HG02623 (cell line): ENCODE data around the gene PFKFB4.
A peak's percentile ranks its signal among the peaks of the same experiment; 100 is the strongest.

Source experiments
- ATAC-seq: cut with Tn5 transposase; IDR thresholded peaks from one replicate; pipeline ENCODE4 v1.9.1; 2021; ENCODE audit warnings: moderate library complexity; ENCODE audit not compliant: unreplicated experiment

PFKFB4 gene

DNA sequence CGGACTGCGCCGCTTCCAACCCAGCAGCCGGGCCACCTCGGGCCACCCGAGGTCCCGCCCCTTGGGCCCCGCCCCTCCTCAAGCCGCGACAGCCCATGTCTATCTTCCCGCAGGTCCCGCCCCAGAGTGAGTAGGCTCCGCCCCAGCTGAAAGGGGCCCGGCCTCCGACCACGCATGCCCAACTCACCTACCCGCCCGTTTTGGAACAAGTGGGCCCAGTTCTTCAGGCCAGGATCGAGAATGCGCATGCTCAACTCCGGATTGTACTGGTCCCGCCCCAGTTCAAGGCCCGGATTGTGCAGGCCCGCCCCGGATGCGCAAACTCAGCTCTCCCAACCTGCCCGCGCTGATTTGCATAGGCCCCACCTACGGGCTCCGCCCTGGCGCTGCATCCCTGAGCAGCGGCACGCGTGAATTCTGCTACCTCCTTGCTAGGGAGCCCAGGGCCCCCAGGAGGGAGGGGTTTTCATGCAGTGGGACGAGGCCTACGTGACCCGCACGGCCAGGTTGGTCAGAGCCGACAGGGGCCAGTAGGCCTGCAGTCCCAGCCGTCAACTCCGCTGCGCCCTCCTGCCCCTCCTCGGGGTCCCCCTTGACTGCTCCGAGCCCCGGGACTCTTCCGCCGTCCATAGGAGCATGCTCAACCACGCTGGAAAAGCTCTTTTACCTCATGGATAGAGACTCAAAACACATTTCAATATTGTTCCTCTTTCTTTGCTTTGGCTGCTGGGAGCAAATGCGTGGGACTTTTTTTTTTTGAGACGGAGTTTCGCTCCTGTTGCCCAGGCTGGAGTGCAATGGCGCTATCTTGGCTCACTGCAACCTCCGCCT, at the start of gene PFKFB4:
Gene PFKFB4, minus strand, starts transcription at position 8 of the 831 bp plus-strand sequence. CDS start 26 bp downstream, outside the sequence.
- peak; percentile 72 for ATAC-seq

DNA sequence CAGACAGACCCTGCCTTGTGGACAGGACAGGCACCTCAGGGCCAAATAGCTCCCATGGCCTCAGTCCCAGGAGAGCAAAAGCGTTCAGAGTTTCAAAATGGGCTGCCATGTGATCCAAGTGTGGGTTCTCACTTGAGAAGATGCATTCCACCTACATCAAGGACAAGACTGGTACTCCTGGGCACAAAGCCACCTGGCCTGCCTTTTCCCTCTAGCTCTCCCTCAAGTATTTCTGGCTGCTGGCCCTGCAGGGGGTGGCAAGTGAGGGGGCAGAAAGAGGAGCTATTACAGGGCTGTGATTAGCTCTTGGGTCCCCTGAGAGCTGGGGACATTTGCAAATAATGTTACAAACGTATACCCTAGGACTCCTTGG, 45.0 kb upstream of the PFKFB4 start:
- no peak for ATAC-seq

DNA sequence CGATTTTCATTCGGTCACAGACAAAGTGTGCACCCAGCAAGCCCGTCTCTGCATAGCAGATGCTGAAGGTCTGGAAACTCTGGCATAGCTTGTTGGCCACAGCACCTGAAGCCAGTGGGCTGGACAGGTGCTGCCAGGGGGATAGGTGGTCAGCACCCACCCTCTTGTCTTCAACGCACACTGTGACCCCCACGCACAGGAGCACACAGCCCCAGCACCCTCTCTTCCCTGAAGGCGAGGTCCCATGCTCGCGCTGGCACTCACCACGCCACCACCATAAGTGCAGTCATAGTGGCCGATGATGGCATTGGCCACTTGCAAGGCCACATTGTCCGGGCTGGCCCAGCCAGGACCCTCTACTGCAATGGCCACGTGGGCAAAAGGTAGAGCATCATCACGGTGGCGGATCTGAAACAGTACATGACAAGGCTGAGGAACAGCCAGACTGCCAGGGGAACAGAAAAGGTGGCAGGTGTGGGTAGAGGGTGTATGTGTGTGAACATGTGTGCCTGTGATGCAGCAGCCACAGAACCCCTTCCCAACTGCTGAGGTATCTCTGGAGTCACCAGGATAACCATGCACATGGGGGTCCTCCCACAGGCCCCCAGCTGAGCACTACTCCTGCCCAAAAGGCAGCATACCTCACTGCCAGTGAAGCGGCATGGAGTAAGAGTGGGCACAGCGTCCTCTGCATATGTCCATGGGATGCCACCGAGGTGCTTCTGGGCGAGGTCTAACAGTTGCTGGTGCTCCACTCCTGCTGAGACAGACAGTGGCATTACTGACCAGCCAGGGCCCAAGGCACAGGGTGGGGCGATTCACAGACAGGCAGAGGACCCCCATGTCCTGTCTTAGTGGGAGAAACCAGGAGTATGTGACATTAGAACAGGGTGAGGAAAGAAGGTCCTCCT, 44.4 kb upstream of the PFKFB4 start:
- no peak for ATAC-seq

DNA sequence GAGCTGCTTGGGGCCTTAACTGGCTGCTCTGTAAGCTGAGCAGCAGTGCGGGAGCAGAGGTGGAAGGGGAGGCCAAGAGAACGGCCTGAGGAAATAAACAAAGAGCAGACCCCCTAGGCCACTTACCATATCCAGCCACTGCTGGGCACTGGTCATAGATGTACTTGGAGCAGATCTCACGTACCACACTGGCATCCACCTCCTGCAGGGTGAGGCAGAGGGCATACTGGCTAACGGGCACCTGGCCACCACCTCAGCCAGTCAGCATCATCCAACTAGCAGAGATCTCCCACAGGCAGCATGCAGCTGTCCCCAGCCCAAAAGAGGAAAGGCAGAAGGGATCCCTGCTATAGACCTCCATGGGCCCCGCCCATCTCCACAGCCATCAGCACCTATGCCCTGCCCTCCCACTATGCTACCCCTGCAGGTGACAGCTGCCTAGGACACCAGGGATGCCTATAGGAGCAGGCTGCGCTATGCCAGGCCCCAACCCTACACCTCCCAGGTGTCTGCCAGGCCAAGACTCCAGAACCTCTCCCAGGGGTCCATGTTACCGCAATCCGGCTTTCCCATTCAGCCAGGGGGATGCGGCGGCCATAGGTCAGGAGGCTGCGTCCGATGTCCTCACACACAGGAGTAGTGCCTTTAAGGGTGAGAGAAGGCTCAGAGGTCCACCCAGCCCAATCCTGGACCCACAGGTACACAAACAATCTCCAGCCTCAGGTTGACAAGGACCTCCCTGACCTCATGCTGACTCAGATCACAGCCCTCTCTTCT, 43.1 kb upstream of the PFKFB4 start:
- ATAC-seq, result no peak

DNA sequence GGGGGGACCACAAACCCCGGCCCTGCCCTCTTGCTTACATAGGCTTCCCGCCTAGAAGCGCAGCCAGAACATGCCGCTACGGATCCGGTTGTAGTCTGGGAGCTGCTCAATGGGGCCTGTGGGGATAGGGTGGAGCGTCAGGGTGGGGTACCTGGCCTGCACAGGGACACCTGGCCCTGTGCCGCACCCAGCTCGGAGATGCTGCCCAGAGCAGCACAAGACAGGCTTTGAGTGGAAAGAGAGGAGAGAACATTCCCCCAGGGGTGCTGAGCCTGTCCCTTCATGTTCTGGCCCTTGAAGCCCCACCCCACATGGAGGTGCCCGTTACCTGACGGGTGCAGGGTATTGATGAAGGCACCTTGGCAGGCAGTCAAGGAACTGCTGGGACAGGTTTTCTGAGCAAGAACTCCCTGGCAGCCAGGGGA, 42.5 kb upstream of the PFKFB4 start:
- ATAC-seq, result no peak

DNA sequence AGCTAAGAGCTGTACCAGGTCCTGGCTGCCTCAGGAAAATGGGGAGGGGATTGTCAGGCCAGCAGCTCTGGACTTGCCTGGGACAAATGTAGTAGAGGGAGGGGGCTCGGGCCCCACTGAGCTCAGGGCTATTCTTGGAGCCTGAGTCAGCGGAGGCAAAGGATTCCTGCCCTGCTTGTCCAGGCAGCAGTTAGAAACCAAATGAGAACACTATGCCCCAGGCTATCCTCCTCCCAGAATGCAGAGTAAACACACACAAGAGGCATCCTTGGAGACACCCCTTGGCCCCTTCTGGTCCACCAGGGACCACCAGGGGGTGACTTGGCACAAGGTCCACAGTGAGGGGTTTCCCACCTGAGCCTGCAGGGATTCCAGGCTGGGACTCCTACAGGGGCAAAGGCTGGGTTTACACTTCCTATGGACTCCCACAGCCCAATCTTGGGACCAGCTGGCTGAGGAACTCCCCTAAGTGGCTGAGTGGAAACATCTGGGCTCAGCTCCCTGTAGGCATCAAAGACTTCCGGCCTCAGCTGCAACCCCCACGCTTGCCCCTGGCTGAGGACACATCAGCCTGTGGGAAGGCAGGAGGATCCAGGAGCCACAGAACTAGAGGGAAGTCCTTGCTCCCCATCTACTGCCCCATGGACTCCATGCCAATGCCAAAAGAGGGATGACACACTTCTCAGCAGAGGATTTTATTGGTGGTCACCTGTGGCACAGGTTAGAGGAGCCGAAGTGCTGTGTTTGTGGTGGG, 41.9 kb upstream of the PFKFB4 start:
- ATAC-seq, result no peak

DNA sequence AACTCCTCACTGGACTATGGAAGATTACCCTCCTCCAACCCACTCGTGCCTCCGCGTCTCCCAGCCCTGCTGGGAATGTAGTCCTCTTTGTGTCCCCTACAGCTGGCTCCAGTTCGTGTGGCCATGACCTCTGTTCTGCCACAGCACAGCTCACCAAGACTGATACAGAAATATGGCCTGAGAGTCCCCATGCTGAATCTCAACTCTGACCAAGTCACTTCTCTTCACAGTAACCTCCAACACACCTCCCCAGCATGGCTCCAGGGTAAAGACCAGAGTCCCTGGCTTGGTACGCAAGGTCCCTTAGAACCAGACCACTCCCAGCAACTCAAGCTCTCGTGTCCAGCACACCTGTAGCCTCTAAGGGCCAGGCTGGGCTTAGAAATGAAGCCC, 40.8 kb upstream of the PFKFB4 start:
- ATAC-seq, result no peak

DNA sequence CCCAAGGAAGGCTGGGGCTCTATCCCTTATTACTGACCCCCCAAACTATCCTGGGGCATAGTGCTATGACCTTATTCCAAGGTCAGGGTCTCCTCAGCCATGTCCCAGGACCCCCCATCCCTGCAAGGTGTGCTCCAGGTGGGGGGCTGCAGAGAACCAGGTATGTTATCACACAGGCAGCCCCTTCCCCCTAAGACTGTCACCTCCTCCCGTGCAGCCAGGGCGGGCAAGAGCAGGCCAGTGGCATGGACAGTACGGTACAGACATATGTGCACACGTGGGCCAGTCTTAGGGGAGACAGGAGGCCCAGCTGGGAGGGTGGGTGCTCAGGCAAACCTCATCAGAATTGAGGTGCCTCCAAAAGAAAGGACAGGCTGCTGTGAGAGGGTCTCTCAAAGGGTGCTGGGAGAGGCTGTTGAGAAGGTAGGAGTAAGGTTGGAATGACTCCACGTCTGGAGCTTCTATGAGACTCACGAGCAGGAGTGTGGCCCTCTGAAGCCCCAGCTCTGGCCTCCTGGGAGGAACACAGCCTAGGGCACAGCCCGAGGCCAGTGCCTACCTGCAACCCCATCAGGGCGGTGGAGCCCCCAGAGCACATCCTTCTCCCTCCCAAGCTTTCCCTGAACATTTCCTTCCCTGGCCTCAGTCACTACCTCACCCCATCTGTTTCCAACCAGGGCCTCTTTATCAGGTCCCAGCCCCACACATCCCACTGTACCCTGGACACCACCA, 40.2 kb upstream of the PFKFB4 start:
- no peak for ATAC-seq

DNA sequence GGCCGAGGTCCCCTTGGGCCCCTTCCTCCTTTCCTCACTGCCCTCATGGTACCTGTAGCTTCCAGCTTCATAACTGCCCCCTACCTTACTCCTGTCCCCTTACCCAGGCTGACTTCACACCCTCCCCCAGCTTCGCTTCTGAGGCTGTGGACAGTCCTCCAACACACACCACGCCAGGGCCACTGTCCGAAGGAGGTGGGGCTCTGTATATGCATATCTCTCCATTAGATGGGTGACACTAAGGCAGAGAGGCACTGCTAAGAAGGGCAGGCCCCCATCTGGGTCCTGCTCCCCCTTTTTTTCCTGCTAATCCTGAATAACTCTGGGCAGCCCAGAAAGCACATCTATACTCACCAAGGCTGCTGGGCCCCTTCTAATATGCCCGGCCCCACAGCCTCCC, 39.6 kb upstream of the PFKFB4 start:
- no peak for ATAC-seq

DNA sequence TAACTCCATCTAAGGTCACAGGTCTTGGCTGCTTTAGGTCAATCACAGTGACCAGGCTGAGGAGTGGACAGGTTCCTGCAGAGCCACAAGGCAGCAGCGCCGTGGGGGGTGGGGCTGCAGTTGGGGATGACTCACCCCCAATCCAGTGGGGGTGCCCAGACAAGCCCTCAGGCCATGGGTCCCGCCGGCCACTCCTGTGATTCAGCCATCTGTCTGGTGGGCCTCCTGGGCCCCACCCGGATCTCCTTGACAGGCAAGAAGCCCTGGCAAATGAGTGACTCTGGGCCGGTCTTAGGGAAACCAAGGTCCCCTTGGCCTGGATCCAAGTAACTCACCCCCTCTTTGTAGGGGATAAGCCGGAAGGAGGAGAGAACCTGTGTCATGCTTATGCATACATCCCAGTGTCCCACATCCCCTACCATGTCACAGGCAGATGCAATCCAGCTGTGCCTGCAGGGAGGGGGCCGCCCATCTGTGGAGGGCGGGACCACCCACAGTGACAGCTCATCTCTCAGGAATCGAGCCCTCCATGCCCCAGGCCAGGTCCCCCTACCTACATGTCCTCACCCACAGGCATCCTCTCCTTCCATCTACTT, 39.0 kb upstream of the PFKFB4 start:
- no peak for ATAC-seq

DNA sequence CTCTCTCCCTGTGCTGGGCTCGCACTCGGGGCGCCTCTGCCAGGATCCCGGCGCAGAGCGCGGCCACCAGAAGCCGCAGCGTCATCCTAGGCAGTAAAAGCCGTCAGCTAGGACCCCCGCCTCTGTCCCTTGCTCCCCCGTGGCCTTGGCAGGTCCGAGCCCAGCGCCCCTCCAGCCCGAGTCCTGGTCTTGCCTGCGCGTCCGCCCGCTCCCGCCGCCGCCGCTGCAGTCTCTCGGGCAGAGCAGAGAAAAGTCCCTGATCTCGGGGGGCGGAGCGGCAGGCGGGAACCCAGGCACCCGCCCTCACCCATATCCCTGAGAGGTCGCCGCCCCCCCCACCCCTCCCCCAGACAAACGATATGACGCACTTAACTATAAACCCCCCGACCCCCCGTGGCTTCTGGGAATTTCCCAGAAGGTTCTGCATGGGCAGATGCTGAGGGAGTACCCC, 38.5 kb upstream of the PFKFB4 start, which contains the start of gene COL7A1:
Gene COL7A1, minus strand, starts transcription at position 255 of the 451 bp plus-strand sequence. Its CDS starts 170 bp downstream, at position 85.
- ATAC-seq, result no peak

DNA sequence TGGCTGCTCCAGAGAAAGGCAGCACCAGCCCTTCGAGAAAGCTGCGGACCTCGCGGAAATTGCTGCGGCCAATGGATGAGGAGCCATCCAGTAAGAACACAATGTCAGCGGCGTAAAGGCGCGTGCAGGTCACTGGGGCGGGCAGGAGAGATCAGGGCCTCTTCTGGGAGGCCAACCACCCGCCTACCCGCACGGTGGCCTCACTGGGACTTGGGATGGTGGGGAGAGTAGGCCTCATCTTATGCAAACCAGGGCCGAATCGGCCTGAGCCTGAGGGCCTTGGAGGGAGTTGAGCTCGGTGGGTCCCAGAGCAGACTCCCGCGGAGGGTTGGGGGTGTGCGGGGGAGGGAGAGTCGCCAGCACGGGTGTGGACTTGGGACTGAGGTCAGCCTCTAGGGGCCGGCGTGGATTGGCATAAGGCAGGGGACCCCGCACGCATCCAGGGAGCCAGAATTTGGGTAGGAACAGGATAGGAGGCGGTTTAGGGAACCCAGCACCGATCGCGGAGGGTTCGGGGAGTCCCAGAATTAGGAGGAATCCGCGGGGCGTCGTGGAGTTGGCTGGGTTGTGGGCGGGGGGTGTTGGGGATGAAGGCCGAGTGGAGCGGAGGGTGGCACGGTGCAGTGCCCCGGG, 37.9 kb upstream of the PFKFB4 start:
- no peak for ATAC-seq

DNA sequence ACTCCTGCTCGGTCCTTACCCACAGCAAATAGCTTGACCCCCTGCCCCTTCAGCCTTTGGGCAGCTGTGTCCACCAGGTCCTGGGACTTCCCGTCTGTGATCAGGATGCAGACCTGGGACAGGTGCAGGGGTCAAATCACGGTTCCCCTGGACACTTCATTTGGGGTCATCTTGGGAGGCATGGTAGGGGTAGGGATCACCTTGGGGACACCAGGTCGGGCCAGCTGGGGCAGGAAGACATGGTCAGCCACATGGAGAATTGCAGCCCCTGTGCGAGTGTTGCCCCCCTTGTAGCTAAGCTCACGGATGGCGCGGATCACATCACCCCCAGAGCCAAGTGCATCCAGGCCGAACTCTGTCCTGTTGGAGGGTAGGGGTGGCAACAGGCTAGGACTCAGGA, 36.7 kb upstream of the PFKFB4 start:
- no peak for ATAC-seq

DNA sequence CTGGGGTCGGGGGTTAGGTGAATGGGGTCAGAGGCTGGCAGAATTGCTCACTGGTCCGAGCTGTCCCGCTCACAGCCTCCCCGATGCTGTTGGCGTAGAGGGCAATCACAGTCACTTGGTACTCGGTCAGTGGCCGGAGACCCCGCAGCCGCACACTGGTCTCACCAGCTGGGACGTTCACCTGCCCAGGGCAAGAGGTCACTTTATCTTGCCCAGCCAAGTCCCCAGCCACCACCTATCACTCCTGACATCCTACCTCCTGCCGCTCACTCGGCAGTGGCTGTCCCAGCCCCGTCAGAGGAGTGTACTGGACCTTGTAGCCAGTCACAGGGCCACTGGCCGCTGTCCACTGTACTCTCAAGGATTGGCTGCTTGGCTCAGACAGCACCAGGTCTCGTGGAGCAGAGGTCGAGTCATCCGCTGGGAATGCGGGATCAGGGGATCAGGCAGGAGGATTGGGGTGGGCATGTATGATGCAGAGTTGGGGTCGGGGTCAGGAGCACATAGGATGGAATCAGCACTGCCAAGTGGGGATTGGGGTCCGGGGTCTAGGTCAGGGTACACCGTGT, 36.0 kb upstream of the PFKFB4 start:
- no peak for ATAC-seq

DNA sequence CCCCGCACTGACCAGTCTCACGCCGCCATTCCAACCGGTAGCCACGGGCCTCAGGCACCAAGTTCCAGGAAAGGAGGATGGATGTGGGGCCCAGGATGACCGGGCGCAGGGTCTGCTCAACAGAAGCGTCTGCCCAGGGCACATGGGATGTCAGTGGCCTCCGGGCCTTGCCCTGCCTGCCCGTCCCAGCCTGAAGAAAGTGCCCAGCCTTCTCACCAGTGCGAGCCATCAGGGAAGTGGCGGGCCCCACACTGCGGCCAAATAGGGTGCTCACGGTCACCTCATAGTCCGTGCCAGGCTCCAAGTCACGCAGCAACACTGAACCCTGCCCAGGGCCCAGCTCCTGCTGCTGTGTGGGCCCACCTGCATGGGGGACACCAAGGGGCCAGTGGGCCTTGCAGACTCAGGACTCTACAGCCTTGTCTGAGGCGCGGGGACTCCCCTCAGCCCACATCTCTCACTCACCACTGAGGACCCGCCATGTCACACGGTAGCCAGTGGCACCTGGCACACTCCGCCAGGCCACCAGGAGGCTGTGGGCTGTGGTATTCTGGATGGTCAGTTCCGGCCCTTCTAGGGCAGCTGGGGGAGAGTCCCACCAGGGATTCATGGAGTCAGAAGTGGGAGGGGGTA, 35.4 kb upstream of the PFKFB4 start:
- no peak for ATAC-seq

DNA sequence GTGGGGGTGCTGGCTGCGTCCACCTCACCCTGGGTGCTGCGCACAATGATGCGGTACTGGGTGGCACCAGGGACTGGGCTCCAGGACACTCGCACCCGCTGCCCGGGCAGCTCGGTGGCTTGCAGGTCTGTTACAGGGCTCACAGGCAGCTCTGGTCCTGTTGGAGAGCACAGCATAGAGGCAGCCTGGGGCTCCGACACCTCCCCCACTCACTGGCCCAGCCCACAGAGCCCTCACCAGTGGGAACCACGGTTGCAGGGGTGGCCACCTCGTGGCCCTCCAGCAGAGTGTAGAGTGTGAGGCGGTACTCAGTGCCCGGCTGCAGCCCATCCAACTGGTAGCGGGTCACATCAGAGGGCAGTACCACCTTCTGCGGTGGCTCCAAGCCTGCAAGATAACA, 34.8 kb upstream of the PFKFB4 start:
- no peak for ATAC-seq

DNA sequence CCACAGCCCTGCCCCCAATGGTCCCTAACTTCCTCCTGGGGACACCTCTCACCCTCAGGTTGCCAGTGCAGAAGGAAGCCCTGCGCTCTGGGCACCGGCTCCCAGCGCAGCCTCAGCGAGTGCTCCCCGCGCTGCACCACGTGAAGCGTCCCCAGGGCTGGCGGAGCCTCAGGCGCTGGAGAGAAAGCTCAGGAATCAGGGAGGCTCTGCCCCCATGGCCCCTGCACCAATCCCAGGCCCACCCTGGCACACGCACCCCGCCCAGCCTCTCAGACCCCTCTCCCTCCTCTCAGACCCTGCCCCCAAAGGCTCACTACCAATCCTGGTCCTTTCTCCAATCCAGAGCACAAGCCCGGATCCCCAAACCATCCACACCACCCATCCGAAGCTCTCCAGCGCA, 31.6 kb upstream of the PFKFB4 start:
- no peak for ATAC-seq

DNA sequence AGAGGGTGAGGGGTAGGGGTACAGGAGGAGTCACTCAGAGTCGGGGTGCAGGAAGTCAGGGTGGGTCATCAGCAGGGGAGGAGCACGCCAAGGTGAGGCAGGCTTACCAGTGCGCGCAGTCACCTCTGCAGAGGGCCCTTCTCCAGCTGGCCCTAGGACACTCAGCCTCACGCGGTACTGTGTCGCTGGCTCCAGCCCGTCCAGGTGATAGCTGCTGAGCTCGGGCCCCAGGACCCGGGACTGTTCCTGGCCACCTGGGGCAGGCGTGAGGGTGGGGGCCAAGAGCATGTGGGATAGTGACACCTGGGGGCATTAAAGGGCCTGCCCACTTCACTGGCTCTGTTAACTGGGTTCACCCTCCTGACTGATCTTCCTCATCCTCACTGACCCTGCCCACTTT, 31.1 kb upstream of the PFKFB4 start:
- no peak for ATAC-seq
